ENCODE results near the gene FLRT2. TPM values are rescaled to one million over a fixed set of nuclear protein-coding genes. Genes with fewer than 3 reads are reported as not detected.

Gene FLRT2
- total RNA-seq, 4 donors from 2014 or later: 2.5 to 13.0 (median 7.9) TPM

GRCh38 chr14:85576848-85577542 lies 47.1 kb downstream of the FLRT2 start:
- Histone ChIP-seq H3K27me3 (no peaks in the 10 kb centered on the region), H3K36me3 (no peaks in the 10 kb centered on the region), H3K4me3 (no peak overlapping the region), H3K4me1 (no peaks in the 10 kb centered on the region), H3K9me3 (no peaks in the 10 kb centered on the region), H3K27ac (replicated peaks in 1 of 4) (no peak overlapping the region)
- intact Hi-C loops (cut with DNase I): no loop called here
- WGBS: 74% methylated on average over 5 of the region's 5 CpGs
- DNase-seq (ENCODE audit: extremely low spot score): no peak
- TF ChIP-seq POLR2AphosphoS5 (IDR thresholded peaks at IDR 0.05): no peak
- no peak for TF ChIP-seq CTCF (IDR thresholded peaks at IDR 0.05)
- TF ChIP-seq EP300 (IDR thresholded peaks at IDR 0.05): no peak
- TF ChIP-seq POLR2A (IDR thresholded peaks at IDR 0.05; ENCODE audit: low read depth): no peak

- intact Hi-C loops (cut with DNase I): no loop called here
- no peaks in the 10 kb centered on the region for H3K36me3 ChIP-seq
- 87% methylated on average over 7 of the region's 7 CpGs for WGBS
- TF ChIP-seq POLR2AphosphoS5 (IDR thresholded peaks at IDR 0.05): no peak
- no peak for TF ChIP-seq CTCF (IDR thresholded peaks at IDR 0.05)
- no peak for TF ChIP-seq POLR2A (IDR thresholded peaks at IDR 0.05; ENCODE audit: low read depth)
- TF ChIP-seq EP300 (IDR thresholded peaks at IDR 0.05): no peak
- no peaks in the 10 kb centered on the region for H3K27me3 ChIP-seq
- H3K4me1 ChIP-seq: no peaks in the 10 kb centered on the region
- H3K27ac ChIP-seq (replicated peaks in 1 of 4): no peak overlapping the region
- DNase-seq (ENCODE audit: extremely low spot score): no peak
- H3K4me3 ChIP-seq: no peak overlapping the region
- H3K9me3 ChIP-seq: no peaks in the 10 kb centered on the region
These were observed 47.7 kb downstream of the FLRT2 start for GRCh38 chr14:85577543-85578114.

- no peak overlapping the region for H3K4me3 ChIP-seq
- DNase-seq (ENCODE audit: extremely low spot score): no peak
- no peaks in the 10 kb centered on the region for H3K9me3 ChIP-seq
- no peaks in the 10 kb centered on the region for H3K36me3 ChIP-seq
- H3K27me3 ChIP-seq: no peaks in the 10 kb centered on the region
- TF ChIP-seq CTCF (IDR thresholded peaks at IDR 0.05): no peak
- no peak for TF ChIP-seq POLR2AphosphoS5 (IDR thresholded peaks at IDR 0.05)
- no peak for TF ChIP-seq POLR2A (IDR thresholded peaks at IDR 0.05; ENCODE audit: low read depth)
- no peak for TF ChIP-seq EP300 (IDR thresholded peaks at IDR 0.05)
- intact Hi-C loops (cut with DNase I): no loop called here
- H3K4me1 ChIP-seq: no peaks in the 10 kb centered on the region
- H3K27ac ChIP-seq (replicated peaks in 1 of 4): no peak overlapping the region
- WGBS: 92% methylated on average over 8 of the region's 8 CpGs
These were observed 48.4 kb downstream of the FLRT2 start for GRCh38 chr14:85578357-85578756.

GRCh38 chr14:85578930-85579329 lies 49.0 kb downstream of the FLRT2 start:
- TF ChIP-seq CTCF (IDR thresholded peaks at IDR 0.05): no peak
- no peak for TF ChIP-seq POLR2A (IDR thresholded peaks at IDR 0.05; ENCODE audit: low read depth)
- TF ChIP-seq EP300 (IDR thresholded peaks at IDR 0.05): no peak
- no peak for TF ChIP-seq POLR2AphosphoS5 (IDR thresholded peaks at IDR 0.05)
- intact Hi-C loops (cut with DNase I): no loop called here
- H3K9me3 ChIP-seq: no peaks in the 10 kb centered on the region
- WGBS: 66% methylated on average over 2 of the region's 2 CpGs
- H3K4me3 ChIP-seq: no peak overlapping the region
- H3K27me3 ChIP-seq: no peaks in the 10 kb centered on the region
- no peaks in the 10 kb centered on the region for H3K4me1 ChIP-seq
- H3K36me3 ChIP-seq: no peaks in the 10 kb centered on the region
- no peak overlapping the region for H3K27ac ChIP-seq (replicated peaks in 1 of 4)
- no peak for DNase-seq (ENCODE audit: extremely low spot score)
